HepG2 (cell line): Measurements from ENCODE around the gene POLE3. TPM values are rescaled to one million over a fixed set of nuclear protein-coding genes. Genes with fewer than 3 reads are reported as not detected.
A peak's percentile ranks its signal among the peaks of the same experiment; 100 is the strongest.

Source experiments
- ATM ChIP-seq: fragments of 450-650 bp; IDR thresholded peaks from 2 replicates; pipeline ENCODE4 v1.7.1; 2017; ENCODE audit warnings: mild to moderate bottlenecking, borderline replicate concordance
- BCL3 ChIP-seq: sonication (generic); formaldehyde crosslinking; IDR thresholded peaks from 2 replicates; pipeline ENCODE4 v1.5.1; 2020; ENCODE audit warnings: mild to moderate bottlenecking, missing genetic modification reagents, moderate library complexity
- FOSL2 ChIP-seq: sonication (generic); formaldehyde crosslinking; IDR thresholded peaks from 2 replicates; pipeline ENCODE4 v1.4.0; 2020; ENCODE audit warnings: missing genetic modification reagents
- FOXA1 ChIP-seq, 2 experiments: fragments of 450-650 bp in 1 of 2; sonication (generic) in 1 of 2; formaldehyde crosslinking in 1 of 2; IDR thresholded peaks; 2 replicates each; pipeline versions ENCODE4 v1.4.0 to v1.6.1; 2016 to 2020; ENCODE audit warnings: missing genetic modification reagents in 1 of 2
- FOXA3 ChIP-seq: IDR thresholded peaks from 2 replicates; pipeline ENCODE4 v1.6.1; 2016; ENCODE audit warnings: missing genetic modification reagents, missing compliant biosample characterization
- GRHL1 ChIP-seq: sonication (generic); formaldehyde crosslinking; conservative IDR thresholded peaks from 2 replicates; pipeline ENCODE4 v1.8.0; 2022; ENCODE audit warnings: missing genetic modification reagents
- HMGA1 ChIP-seq: sonication (generic); formaldehyde crosslinking; conservative IDR thresholded peaks from 2 replicates; pipeline ENCODE4 v1.4.0; 2020; ENCODE audit warnings: missing genetic modification reagents
- PRDM10 ChIP-seq: sonication (generic); formaldehyde crosslinking; IDR thresholded peaks from 2 replicates; pipeline ENCODE4 v1.4.0; 2020; ENCODE audit warnings: low read depth, missing genetic modification reagents
- RBM22 ChIP-seq: fragments of 200-400 bp; formaldehyde crosslinking; optimal IDR thresholded peaks from 2 replicates; pipeline ENCODE3; 2017; ENCODE audit warnings: mild to moderate bottlenecking, low read length, moderate library complexity
- TCF7 ChIP-seq: sonication (generic); IDR thresholded peaks from 2 replicates; pipeline ENCODE4 v1.6.1; 2016; ENCODE audit warnings: antibody characterized with exemption, low read depth
- TRIM22 ChIP-seq: fragments of 450-650 bp; IDR thresholded peaks from 2 replicates; pipeline ENCODE4 v1.6.1; 2017
- ZFAT ChIP-seq: sonication (generic); formaldehyde crosslinking; conservative IDR thresholded peaks from 2 replicates; pipeline ENCODE4 v1.8.1; 2023; ENCODE audit warnings: missing genetic modification reagents, inconsistent platforms
- ZKSCAN5 ChIP-seq: sonication (generic); formaldehyde crosslinking; IDR thresholded peaks from 2 replicates; pipeline ENCODE4 v1.5.1; 2020; ENCODE audit warnings: mild to moderate bottlenecking, missing genetic modification reagents
- ZNF292 ChIP-seq: sonication (generic); formaldehyde crosslinking; IDR thresholded peaks from 2 replicates; pipeline ENCODE4 v1.8.1; 2022; ENCODE audit warnings: mild to moderate bottlenecking, low read depth, missing genetic modification reagents, borderline replicate concordance
- ZNF33B ChIP-seq: sonication (generic); formaldehyde crosslinking; IDR thresholded peaks from 2 replicates; pipeline ENCODE4 v1.5.1; 2020; ENCODE audit warnings: mild to moderate bottlenecking, missing genetic modification reagents
- ZNF512B ChIP-seq: sonication (generic); formaldehyde crosslinking; IDR thresholded peaks from 2 replicates; pipeline ENCODE4 v1.5.1; 2020; ENCODE audit warnings: missing genetic modification reagents, mild to moderate bottlenecking, borderline replicate concordance
- ZNF674 ChIP-seq: sonication (generic); formaldehyde crosslinking; IDR thresholded peaks from 2 replicates; pipeline ENCODE4 v1.5.0; 2020; ENCODE audit warnings: low read depth, mild to moderate bottlenecking, missing genetic modification reagents
- polyA plus RNA-seq, 8 experiments: library from polyadenylated mRNA; depleted of rRNA in 3 of 8; stranded (reverse) in 7 of 8; unstranded in 1 of 8; fragments of >200 nt; fragmentation: Illumina TruSeq in 4 of 8; extraction: Trizol in 4 of 8; gene quantifications; 2 replicates each; pipeline versions ENCODE4 v1.2.1 to v1.2.3, GENCODE V29; 2011 to 2016; ENCODE audit warnings: low read depth in 4 of 8, missing spikeins in 1 of 8, mixed read lengths in 1 of 8; ENCODE audit not compliant: insufficient read depth in 1 of 8
- total RNA-seq, 5 experiments: library from RNA; depleted of rRNA; stranded (reverse); fragments of >200 nt; fragmentation: Illumina TruSeq; extraction: Trizol; gene quantifications; 2 replicates each; pipeline ENCODE4 v1.2.3, GENCODE V29; 2016; ENCODE audit warnings: low read depth in 1 of 5

The POLE3 gene
- total and polyA plus RNA-seq, 2 of the 13 experiments (the other 11 are each of a cell fraction or from before 2014, with no cell fraction given): 36.0 to 77.2 TPM

- TF ChIP-seq GRHL1 (CRISPR knock-in tag) (no peak), ZFAT (CRISPR knock-in tag) (no peak), FOSL2 (CRISPR knock-in tag) (peak; percentile 80), ZNF674 (CRISPR knock-in tag) (no peak), ZNF33B (CRISPR knock-in tag) (no peak), RBM22 (no peak), ATM (no peak), ZNF512B (CRISPR knock-in tag) (no peak), TRIM22 (no peak), ZNF292 (CRISPR knock-in tag) (0 out of 2 replicates have a peak, but pooled peaks have one; percentile 23), FOXA1 (IDR thresholded peaks at IDR 0.05) (no peak), FOXA1 (CRISPR knock-in tag; IDR thresholded peaks at IDR 0.05) (no peak), BCL3 (CRISPR knock-in tag) (no peak), ZKSCAN5 (CRISPR knock-in tag) (no peak), FOXA3 (no peak), HMGA1 (no peak), PRDM10 (no peak), TCF7 (0 out of 2 replicates have a peak, but pooled peaks have one; percentile 19)
Measured at GRCh38 chr9:113454914-113455761, 44.7 kb upstream of the POLE3 start (continued).
